Urothelium cell line (cell line): ENCODE measurements around the gene SLC25A43.
"Not testable (repeated sequence)": the region's sequence is repeated elsewhere in the genome, so short reads cannot be mapped to it uniquely, and the experiment has no call there.

Experiments
- DNase-seq: peaks from one replicate; pipeline ENCODE4 v3.0.0; 2011; ENCODE audit warnings: low spot score, mixed read lengths
- FAIRE-seq: peaks from 2 replicates; lab custom pipeline; 2011; peaks lifted over from hg19 to GRCh38; lab: Jason Lieb, UNC

SLC25A43 gene

GRCh38 chrX:119406776-119407175 lies 7.6 kb downstream of the SLC25A43 start:
- DNase-seq = no peak

GRCh38 chrX:119407681-119408080 lies 8.5 kb downstream of the SLC25A43 start:
- no peak for DNase-seq
- no peak for FAIRE-seq

More at GRCh38 chrX:119406776-119407175, 7.6 kb downstream of the SLC25A43 start:
- no peak for FAIRE-seq

GRCh38 chrX:119410027-119410819 lies 11.1 kb downstream of the SLC25A43 start:
- DNase-seq (peak; percentile 21), FAIRE-seq (no peak)

- DNase-seq = no peak
- FAIRE-seq = no peak
These were observed 11.7 kb downstream of the SLC25A43 start for GRCh38 chrX:119410854-119411253.

- no peak for FAIRE-seq
- no peak for DNase-seq
These were observed 12.8 kb downstream of the SLC25A43 start for GRCh38 chrX:119411959-119412358.

GRCh38 chrX:119417376-119417775 lies 18.2 kb downstream of the SLC25A43 start:
- DNase-seq (no peak), FAIRE-seq (no peak)

- no peak for FAIRE-seq
These were observed 18.7 kb downstream of the SLC25A43 start for GRCh38 chrX:119417842-119418241.

GRCh38 chrX:119419146-119419545 lies 20.0 kb downstream of the SLC25A43 start:
- FAIRE-seq (no peak), DNase-seq (no peak)

More at GRCh38 chrX:119417842-119418241, 18.7 kb downstream of the SLC25A43 start:
- no peak for DNase-seq

GRCh38 chrX:119419898-119420297 lies 20.8 kb downstream of the SLC25A43 start:
- DNase-seq (no peak), FAIRE-seq (no peak)

GRCh38 chrX:119421016-119421705 lies 22.0 kb downstream of the SLC25A43 start:
- FAIRE-seq = no peak

GRCh38 chrX:119423631-119424030 lies 24.5 kb downstream of the SLC25A43 start:
- DNase-seq = no peak
- no peak for FAIRE-seq

More at GRCh38 chrX:119421016-119421705, 22.0 kb downstream of the SLC25A43 start:
- no peak for DNase-seq

GRCh38 chrX:119424999-119425398 lies 25.9 kb downstream of the SLC25A43 start:
- DNase-seq = no peak
- no peak for FAIRE-seq

GRCh38 chrX:119427024-119427794 lies 28.1 kb downstream of the SLC25A43 start:
- FAIRE-seq (no peak), DNase-seq (peak; percentile 11)

GRCh38 chrX:119427795-119428185 lies 28.7 kb downstream of the SLC25A43 start:
- DNase-seq = no peak
- FAIRE-seq = no peak

- FAIRE-seq = no peak
- DNase-seq = peak; percentile 8
These were observed 30.3 kb downstream of the SLC25A43 start for GRCh38 chrX:119429471-119429870.

- FAIRE-seq = not testable (repeated sequence)
These were observed 42.2 kb downstream of the SLC25A43 start for GRCh38 chrX:119441295-119441694.

GRCh38 chrX:119442286-119442685 lies 43.1 kb downstream of the SLC25A43 start:
- FAIRE-seq = no peak
- DNase-seq = no peak

More at GRCh38 chrX:119441295-119441694, 42.2 kb downstream of the SLC25A43 start:
- DNase-seq = not testable (repeated sequence)

- no peak for FAIRE-seq
- no peak for DNase-seq
These were observed 54.1 kb downstream of the SLC25A43 start for GRCh38 chrX:119453202-119453601.

- FAIRE-seq (no peak), DNase-seq (no peak)
These were observed 56.1 kb downstream of the SLC25A43 start for GRCh38 chrX:119455264-119455663.

- FAIRE-seq (no peak), DNase-seq (no peak)
These were observed 60.0 kb downstream of the SLC25A43 start for GRCh38 chrX:119459181-119459580.

- DNase-seq = no peak
These were observed 66.4 kb downstream of the SLC25A43 start for GRCh38 chrX:119465555-119465954.

More at GRCh38 chrX:119465555-119465954, 66.4 kb downstream of the SLC25A43 start:
- FAIRE-seq = no peak
